GM19240 (cell line): ENCODE data around the gene GLOD4.
A peak's percentile ranks its signal among the peaks of the same experiment; 100 is the strongest.
"Not testable (repeated sequence)": the region's sequence is repeated elsewhere in the genome, so short reads cannot be mapped to it uniquely, and the experiment has no call there.

Source experiments
- DNase-seq: peaks from one replicate; pipeline ENCODE4 v3.0.0; 2011; ENCODE audit warnings: low spot score; ENCODE audit not compliant: insufficient read length

GLOD4 gene

DNA sequence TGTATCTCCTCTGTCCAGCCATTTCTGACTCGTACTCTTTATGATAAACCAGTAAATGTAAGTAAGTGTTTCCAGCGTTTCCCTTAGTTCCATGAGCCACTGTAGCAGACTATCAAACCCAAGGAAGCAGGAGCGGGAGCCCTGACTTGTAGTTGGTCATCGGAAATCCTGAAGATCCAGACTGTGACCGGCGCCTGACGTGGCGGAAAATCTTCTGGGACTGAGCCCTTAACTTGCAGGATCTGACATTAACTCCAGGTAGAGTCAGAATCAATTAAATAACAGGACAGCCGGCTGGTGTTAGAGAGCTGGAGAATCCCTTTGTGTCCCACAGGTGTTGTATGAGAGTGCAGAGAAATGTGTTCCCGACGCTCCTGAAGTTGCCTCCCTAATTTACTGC lies 4.0 kb downstream of the GLOD4 start:
- DNase-seq, result no peak

DNA sequence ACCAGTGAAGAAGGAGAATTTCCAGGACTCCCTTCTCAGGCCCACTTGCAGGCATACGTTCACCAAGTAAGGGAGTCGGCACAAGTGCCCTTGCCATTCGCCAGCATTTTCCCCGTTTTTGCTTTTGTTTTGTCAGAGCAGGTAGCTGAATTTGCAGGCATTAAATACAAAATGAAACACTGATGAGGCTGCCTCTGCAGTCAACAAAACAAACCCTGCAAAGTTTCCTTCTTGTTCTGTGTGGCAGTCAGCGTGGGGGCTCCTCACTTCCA lies 7.8 kb downstream of the GLOD4 start:
- DNase-seq, result no peak

DNA sequence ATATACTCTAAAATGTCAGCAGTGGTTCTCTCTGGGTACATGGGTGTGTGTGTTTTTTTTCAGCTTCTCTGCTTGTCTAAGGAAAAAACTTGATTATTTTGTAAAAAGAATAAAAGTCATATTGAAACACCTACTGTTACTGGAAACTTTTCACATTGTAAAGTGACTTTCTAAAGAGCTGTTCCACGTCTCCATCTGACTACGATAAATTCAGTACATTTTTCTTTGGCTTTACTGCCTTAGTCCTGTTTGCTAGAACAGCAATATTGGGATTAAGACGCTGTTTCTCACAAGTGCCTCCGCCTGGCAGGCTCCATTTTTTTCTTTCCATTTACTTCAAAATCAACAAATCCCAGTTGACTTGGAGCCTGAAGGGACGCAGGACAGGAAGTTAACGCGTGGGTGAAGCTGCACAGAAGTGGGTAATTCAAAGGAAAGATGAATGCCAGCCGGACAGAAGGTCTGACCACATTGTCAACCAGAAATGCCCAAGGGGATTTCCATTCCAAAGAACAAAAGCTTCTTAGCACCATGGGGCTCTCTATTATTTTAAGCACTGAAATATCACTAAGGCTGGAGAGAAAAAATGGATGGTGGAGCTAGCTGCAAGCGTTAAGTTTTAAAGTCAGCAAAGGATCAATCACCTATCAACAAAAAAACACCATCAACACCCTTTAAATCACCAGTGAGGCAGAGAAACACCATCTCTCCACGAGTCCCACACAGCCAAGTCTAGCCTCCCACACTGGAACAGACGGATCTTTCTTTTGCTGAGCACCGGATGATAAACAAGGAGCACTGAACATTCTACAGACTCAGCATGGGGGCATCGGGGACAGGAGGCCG lies 8.4 kb downstream of the GLOD4 start:
- no peak for DNase-seq

DNA sequence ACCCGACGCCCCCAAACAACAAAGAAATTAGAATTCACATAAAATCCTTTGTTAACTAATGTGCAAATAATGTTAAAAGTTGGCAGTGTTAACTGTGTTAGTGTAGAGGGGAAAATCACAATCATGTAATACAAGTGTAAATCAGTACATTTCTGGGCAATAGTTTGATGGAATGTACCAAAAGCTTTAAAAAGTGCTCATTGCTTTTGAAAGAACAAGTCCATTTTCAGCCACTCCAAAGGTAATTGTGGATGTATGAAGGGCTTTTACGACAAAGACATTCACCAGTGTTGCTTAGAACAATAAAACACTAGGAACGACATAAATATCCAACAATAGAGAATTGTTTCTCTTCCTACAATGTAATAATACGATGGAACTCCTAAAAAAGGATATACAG lies 9.1 kb downstream of the GLOD4 start:
- DNase-seq, result no peak

DNA sequence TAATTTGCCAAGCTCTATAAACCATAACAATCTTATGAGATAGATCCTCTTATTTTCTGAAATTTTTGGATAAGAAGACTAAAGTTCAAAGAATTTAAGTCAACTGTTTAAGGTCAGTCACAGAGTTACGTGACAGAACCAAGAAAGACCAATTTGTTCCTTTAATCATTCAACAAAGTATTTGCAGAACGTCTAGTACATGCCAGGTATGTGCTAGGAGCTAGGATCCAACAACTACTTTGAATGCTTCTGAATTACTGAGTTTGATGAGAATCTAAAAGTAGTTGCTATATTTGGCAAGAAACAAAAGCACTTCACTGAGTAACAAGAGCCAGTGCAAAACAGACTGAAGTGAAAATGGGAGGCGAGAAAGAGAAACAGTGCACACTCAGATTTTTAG lies 15.0 kb downstream of the GLOD4 start:
- DNase-seq, result no peak

DNA sequence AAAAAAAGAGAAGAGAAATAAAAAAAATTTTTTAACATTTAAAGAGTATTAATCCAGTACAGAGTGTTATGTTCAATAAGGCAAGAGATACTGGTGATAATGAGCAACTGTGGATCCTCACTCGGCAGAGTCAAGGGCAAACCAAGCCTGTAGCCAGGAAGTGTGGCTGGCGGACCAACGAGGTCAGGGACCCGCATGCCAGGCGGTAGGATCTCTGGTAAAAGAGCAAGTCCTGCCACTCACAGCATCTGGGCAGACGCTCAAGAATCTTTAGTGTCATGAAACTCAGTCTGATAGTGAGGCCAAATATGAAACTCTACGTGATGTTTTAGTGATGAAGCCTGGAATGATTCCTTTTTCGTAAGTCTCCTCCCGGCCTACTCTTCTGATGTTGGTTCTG lies 21.7 kb downstream of the GLOD4 start:
- no peak for DNase-seq

DNA sequence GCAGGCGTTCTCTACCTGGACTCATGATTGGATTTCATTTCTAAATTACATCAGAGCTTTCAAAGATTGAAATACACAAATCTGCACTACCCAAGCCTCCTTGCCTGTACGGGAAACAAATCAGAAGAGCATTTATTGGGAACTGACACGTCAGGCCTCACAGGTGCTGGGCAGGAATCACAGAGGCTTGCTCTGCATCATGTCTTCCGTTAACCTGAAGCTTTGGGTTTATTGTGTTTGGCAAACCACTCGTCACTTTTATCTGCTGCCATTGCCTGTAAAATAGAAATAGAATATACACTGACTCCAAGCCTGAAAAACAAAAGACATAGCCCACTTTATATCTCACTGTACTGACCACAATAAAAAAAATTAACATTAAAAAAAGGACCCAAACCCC lies 22.1 kb downstream of the GLOD4 start:
- DNase-seq, result no peak

DNA sequence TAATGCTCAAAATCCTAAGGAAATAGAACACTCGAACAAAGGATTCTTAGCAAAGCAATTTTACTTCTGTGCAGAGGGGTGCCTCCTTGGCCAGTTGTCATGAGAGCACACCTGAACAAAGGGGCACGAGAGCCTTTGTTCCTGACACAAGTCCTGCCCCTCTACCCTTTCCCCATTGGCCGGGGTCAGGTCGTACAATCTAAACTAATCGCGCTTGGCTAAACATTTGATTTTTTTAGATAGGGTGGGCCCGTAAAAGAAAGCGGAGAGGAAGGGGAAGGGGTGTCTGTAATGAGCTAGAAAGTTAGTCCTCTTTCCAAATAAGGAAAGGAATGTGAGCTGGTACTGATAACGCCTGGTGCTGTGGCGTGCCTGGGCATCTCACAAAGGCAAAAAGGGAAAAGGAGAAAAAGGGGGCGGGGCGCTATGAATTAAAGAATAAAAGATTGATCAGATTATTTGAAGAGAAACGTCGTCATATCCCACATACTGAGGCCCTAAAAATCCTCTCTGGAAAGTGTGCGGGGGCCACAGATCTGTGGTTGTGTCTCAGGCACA lies 26.0 kb downstream of the GLOD4 start:
- not testable (repeated sequence) for DNase-seq

DNA sequence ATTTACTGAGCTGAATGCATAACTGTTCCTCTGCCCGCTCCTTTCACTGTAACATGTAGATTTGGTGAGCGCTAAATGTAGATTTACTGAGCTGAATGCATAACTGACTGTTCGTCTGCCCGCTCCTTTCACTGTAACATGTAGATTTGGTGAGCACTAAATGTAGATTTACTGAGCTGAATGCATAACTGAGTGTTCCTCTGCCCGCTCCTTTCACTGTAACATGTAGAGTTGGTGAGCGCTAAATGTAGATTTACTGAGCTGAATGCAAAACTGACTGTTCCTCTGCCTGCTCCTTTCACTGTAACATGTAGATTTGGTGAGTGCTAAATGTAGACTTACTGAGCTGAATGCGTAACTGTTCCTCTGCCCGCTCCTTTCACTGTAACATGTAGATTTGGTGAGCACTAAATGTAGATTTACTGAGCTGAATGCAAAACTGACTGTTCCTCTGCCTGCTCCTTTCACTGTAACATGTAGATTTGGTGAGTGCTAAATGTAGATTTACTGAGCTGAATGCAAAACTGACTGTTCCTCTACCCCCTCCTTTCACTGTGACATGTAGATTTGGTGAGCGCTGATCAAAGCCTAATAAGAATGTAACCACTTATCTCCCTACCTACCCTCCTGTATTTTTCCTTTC lies 26.6 kb downstream of the GLOD4 start:
- not testable (repeated sequence) for DNase-seq

DNA sequence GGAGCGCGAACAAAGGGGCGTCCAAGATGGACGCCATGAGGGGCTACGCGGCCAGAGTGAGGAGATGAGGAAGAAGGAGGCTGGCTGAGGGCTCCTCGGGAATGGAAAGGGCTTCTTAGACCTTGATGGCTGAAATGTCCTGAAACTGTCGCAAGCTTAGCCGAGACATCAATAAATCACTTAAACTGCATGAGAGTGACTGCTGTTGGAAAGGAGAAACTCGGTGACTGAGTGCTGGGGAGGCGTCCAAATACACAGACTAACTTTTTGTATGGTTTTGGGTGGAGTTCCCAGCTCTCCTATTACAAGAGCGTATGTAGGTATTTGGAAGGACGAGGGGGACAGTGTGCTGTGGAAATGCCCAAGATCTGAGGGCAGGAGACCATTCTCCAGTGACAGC lies 28.7 kb downstream of the GLOD4 start:
- DNase-seq, result no peak

DNA sequence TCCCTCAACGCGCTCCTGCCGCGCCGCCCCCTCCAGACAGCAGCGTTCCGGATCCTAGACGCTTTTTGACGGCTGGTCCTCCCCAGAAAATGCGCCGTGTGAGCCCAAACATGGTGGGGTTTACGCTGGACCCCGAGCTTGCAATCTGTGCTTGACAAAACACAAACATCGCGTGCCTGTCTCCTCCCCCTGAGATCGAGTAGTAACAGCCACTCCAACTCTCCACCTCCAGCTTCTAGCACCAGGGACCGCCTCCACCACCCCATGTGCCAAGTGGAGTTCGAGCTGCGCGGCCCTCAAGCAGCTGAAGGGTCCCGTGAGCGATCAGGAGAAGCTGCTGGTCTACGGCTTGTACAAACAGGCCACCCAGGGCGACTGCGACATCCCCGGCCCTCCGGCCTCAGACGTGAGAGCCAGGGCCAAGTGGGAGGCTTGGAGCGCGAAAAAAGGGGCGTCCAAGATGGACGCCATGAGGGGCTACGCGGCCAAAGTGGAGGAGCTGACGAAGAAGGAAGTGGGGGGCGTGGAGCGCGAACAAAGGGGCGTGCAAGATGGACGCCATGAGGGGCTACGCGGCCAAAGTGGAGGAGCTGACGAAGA lies 29.4 kb downstream of the GLOD4 start:
- DNase-seq, result no peak

DNA sequence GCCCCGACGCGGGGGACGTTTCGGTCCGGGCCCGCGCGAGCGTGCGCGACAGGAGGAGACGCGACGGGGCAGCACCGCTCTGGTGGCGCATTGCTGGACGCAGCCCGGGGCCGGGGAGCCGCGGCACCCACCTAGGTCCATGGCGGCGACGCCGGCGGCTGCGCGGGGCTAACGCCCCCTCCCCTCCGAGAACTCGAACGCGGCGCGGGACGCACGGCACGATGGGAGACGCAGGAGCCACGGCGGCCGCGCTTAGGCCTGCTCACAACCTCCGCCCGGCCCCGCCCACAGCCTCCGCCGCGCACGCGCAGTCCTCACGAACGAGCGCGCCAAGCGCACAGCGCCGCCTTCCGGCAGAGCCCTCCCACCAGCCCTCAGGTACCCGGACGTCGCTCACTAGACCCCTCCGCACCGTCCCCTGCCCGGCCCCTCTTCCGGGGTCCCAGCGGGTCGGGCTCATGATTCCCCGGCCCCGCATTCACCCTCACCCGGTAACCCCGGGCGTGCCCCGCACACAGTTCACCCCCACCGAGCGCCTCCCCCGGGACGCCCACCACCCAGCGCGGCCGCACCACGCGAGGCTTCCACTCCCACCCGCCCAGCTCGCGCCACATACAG lies 30.0 kb downstream of the GLOD4 start, which contains the start of gene GEMIN4:
GEMIN4 (minus strand) TSS at position 263 of the 618 bp plus-strand sequence; CDS start at position 141, 122 bp downstream.
- DNase-seq, result peak; percentile 89

DNA sequence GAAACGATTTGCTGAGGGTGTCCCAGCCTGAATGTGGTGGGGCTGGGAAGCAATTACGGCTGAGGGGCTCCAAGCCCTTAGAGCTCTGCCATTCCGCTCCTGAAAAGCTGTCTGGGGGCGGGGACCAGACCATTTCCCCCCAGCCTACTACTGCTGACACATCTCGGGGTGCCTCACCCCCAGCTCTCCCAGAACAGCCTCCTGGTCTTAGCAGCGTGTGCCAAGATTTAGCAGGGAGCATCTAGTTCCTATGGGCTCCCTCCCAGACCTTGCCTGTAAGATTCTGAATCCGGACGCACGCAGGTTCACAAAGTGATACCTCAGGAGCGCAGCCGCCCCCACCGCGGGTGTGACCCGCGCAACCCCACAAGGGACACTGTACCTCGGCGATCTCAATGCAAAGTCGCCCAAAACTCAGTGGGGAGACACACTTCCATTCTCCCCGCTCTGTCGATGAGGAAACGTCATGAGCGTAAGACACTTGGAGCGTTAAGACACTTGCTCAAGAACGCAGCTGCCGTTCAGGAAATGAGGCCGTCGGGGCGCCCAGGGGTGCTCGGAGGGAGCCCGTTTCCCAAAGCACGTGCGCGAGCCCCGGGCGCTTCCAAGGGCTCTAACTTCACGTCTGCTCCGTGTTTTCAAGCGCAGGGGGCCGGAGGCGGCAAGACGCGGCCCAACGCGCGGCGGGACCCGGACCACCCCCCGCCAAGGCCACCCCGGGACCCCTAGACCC lies 30.6 kb downstream of the GLOD4 start:
- DNase-seq, result no peak

DNA sequence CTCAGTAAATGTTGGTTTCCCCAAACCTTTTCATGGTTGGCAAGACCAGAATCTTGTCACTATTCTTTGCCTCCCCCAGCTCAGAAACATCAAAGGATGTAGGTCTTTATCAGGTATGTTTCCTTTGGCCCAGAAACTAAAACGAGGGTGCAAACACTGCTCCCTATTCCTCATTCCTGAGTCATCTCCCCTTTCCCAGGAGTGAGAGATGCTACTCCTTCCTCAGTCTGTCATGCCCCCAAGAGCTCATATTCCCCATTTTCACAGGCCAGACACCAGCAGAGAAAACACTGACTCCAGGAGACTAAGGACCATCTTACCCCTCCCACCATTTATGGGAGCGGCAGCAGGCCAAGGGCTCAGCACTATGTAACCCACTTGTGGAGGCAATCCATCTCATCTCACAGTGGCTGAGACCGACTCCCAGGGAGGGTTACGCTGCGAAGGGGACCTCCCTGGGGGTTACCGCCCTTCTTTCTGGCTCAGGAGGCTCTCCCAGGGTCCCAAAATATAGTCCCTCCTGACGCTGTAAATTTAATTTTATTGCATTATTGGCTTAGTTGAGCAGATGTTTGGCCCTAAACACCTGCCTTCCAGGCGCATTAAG lies 31.5 kb downstream of the GLOD4 start:
- no peak for DNase-seq

DNA sequence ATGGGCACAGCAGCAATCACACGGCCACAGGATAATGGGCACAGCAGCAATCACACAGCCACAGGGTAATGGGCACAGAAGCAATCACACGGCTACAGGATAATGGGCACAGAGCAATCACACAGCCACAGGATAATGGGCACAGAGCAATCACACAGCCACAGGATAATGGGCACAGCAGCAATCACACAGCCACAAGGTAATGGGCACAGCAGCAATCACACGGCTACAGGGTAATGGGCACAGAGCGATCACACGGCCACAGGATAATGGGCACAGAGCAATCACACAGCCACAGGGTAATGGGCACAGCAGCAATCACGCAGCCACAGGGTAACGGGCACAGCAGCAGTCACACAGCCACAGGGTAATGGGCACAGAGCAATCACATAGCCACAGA lies 32.7 kb downstream of the GLOD4 start:
- DNase-seq, result not testable (repeated sequence)

DNA sequence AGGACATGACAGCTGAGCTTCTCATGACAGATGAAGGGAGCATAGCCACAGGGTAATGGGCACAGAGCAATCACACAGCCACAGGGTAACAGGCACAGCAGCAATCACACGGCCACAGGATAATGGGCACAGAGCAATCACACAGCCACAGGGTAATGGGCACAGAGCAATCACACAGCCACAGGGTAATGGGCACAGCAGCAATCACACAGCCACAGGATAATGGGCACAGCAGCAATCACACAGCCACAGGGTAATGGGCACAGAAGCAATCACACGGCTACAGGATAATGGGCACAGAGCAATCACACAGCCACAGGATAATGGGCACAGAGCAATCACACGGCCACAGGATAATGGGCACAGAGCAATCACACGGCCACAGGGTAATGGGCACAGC lies 33.5 kb downstream of the GLOD4 start:
- not testable (repeated sequence) for DNase-seq

DNA sequence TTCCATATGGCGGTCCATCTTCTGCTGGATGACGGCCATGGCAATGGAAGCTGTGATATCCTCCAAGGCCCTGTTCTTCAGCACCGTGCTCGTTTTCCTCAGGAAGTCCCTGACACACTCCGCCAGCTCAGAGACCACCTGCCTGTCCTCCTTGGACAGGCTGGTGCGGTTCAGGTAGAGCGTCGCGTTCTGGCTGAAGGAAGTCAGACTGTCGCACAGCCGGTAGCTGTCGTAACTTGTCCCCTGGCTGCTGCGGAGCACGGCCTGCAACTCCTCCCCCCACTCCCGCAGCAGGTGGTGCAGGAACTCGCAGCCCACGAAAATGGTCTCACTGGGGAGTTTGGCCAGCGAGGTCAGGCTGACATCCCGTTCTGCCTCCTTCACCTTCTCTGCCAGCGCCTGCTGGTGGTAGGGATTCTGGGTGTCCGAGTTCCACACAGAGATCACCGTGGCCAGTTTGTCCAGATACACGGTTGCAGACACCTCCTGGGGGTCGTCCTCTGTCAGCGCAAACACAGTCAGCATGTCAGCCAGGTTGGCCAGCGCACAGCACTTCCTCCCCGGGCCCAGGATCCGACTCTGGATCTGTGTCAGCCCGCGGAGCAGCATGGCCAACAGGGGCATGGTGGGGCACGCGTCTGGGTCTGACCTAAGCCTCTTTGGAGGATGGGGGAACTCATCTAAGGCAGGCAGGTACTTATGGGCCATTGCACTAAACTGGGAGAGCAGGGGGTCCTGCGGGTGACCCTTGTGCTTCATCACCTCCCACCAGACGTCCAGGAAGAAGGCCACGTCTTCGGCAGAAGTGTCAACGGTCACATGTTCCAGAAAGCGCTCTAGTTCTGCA lies 35.1 kb downstream of the GLOD4 start:
- DNase-seq, result no peak

DNA sequence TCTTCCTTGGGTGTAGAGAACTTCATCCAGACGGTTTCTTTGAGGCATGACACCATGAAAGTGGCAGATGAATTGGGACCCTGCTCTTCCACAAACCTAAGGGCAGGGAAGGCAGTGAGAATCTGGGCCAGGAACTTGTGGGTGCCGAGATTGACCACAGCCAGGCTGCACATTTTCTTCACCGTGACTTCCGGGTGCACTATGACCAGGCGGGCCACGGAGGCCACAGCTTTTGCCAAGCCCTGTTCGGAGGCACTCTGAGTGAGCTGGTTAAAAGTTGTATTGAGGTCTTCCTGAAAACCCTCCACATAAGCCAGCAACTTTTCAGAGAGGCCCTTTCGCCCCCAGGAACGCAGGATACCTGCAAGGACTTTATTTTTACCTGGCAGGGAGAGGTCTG lies 35.9 kb downstream of the GLOD4 start:
- no peak for DNase-seq

DNA sequence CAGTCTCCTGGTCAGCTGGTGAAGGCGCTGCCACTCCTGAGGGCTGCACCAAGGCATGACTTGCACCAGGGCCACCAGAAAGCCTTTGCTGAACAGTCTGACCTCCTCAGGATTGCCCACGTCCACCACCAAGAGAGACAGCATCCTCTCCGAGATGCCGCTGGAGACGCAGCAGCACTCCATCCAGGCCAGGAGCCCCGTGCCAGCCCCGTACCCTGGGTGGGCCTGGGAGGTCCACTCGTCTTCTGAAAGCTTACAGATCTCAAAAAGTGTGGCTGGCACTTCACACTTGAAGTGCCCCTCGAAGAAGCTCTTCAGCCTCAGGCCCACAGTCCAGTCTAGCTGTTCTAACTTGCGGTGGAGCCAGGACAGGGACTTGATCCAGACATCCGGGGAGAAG lies 36.7 kb downstream of the GLOD4 start:
- no peak for DNase-seq

DNA sequence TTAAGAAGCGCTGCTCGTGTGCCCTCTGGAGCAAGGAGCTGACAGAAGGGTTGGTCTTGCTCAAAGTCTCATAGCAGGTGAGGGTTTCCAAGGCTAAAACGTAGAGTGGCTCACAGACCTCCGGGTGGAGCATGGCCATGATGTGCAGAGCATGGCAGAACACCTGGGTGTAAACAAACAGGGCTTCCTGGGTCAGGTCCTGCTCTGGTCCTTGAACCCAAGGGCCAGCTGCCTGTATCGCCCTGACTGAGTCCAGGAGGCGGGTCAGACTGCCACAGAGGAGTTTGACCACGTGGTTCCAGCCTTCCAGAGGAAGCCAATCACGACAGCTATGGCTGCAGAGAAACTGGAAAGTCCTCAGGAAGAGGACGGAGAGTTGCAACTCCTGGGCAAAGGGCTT lies 37.1 kb downstream of the GLOD4 start:
- no peak for DNase-seq
